DMS 273 treated with DMSO at 0.1 percent for 48 hours (cell line): Measurements from ENCODE around the gene CCDC6.

Source experiments
- DNase-seq: peaks from one replicate; lab custom pipeline; 2025; lab: John Stamatoyannopoulos, UW

The CCDC6 gene

DNA sequence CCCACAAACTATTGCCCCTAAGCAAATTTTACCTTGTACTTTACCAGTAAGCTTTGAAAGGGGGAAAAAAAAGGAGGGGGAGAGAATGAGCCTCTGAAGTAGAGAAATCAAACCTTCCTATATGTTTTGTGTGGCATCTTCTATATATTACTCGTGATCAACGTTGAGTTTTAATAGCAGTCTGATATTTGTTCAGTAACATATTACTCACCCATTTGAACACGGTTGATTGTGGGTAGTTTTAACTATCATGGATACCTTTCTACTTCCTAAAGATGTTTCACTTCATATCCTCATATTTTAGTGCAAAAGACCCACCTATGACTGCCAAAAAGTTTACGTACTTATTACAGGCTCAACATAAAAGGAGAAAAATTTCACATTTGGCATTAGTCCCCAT lies 54.5 kb downstream of the CCDC6 start:
- no peak for DNase-seq

DNA sequence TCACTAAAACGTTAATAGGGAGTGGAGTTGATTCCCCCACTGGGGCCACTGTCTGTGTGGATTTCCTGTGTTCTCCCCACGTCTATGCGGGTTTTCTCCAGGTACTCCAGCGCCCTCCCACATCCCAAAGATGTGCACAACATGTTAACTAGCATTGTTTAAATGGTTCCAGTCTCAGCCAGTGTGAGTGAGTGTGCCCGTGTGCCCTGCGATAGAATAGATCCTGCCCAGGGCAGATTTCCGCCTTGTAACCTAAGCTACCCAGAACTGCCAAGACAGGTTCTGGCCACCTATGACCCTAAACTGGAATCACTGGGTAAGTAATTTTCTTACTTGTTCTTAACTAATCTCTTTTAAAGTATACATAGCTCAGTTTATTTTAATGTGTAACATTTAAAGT lies 58.5 kb downstream of the CCDC6 start:
- no peak for DNase-seq

DNA sequence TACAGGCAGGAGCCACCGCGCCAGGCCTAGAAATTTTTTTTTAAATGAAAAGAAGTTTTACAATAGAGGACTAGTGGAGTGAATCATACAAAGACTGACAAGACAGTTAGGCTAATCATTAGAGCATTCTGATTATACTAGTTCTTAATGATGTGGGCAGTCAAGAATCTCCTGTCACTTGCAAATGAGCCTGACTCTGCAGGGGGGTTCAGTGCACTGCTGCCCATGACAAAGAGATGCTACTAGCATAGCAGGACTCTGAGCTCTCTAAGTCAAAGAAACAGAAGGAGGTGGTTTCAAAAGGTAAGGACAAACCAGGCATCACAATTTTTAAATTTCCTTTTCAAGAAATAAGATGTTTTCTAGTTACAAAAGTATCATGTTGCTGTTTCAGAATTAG lies 59.0 kb downstream of the CCDC6 start:
- no peak for DNase-seq

DNA sequence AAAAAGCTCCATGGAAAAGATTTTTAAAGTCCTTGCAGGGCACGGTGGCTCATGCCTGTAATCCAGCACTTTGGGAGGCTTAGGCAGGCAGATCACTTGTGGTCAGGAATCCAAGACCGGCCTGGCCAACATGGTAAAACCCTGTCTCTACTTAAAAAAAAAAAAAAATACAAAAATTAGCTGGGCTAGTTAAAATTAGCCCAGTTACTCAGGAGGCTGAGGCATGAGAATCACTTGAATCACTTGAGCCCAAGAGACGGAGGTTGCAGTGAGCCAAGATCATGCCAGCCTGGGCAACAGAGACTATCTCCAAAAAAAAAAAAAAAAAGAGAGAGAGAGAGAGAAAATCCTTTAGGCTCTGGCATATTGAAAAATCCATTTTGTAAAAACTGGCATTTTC lies 61.9 kb downstream of the CCDC6 start:
- no peak for DNase-seq

DNA sequence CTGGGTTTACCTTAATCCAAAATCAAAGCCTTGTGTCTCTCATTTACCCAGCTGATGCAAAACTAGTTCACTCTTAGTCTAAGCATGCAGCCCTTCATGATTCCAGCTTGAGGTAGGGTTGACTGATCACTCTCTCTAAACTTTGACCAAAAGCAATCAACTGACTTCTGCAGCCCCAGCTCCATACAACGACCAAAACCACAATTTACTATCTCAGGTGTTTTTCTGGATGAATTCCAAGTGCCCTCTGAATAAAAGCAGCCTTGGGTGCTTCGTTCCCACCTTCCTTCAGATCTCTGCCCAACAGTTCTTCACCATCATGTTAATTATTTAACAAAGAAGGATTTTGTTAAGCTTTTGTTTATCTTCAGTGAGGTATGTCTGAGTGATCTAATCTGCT lies 62.6 kb downstream of the CCDC6 start:
- no peak for DNase-seq

DNA sequence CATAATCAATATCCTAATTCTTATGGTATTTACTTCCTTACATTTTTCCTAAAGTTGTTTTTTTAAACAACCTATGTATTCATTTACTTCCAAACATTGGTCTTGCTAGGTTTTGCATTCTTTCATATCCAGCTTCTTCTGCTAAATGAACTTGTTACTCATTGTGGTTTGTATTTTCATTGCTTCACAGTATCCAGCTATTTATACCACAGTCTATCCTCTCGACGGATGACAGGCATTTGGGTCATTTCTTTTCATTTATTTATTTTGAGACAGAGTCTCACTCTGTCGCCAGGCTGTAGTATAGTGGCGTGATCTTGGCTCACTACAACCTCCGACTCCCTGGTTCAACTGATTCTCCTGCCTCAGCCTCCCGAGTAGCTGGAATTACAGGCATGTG lies 66.8 kb downstream of the CCDC6 start:
- DNase-seq, result no peak

DNA sequence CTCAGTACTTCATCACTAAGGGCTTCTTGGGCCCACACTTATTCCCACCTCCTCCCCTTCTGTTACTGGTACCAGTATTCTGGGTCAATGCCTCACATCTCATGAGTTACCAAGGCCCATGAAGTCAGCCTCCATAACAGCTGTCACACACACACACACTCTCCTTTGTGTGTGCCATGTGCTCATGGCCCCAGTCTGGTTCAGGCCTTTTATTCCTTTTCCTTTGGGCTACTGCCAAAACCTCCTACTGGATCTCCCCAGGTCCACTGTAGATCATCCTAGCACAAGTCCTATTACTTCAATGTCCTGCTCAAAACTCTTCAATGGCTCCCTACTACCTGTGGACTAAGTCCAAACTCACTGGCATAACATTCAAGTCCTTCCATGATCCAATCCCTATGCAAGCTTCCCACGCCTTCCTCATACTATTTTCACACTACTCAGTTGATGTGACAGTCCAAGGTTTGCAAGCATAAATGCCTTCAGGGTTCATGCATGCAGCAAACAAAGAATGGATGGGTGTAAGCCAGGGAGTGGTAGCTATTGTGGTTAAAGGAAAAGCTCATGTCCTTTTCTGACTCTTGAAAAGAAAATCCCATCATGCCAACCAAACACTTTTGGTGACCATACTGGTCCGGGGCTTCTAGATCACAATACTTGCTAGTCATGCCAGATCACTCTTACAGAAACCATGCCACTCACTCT lies 68.1 kb downstream of the CCDC6 start:
- no peak for DNase-seq

DNA sequence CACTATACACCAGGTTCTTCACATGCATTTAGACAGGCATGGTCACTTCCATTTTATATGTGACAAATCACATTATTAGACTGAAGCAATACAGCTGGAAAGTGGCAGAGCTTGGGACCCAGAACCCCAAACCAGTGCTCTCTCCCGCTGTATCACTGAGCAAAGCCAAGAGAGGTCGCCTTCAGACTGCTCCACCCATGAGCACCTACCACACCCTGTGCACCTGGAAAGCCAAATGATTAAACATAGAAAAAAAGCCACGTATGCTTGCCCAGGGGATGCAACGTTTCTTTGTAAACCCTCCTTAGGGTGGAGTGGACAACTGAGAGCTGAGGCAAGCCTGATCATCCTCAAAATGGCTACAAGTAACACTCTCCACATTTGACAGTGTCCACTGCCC lies 72.5 kb downstream of the CCDC6 start:
- DNase-seq, result no peak

DNA sequence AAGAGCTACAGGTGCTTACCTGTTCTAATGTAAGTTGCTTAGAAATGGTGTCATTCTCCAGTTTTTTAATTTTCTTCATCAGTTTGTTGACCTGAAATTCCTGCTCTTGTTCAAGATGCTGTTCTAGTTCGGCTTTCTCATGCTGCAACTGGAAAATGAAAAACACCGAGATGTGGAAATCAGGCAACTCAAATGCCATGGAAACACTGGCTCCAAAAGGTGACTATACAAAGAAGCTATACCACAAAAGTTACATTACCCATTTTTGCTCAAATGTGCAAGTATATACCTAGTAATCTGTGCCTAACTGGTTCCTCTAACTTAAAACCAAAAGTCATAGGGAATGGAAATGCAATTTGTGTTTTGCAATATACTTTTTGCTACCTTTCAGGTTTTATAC lies 73.8 kb downstream of the CCDC6 start:
- DNase-seq, result no peak

DNA sequence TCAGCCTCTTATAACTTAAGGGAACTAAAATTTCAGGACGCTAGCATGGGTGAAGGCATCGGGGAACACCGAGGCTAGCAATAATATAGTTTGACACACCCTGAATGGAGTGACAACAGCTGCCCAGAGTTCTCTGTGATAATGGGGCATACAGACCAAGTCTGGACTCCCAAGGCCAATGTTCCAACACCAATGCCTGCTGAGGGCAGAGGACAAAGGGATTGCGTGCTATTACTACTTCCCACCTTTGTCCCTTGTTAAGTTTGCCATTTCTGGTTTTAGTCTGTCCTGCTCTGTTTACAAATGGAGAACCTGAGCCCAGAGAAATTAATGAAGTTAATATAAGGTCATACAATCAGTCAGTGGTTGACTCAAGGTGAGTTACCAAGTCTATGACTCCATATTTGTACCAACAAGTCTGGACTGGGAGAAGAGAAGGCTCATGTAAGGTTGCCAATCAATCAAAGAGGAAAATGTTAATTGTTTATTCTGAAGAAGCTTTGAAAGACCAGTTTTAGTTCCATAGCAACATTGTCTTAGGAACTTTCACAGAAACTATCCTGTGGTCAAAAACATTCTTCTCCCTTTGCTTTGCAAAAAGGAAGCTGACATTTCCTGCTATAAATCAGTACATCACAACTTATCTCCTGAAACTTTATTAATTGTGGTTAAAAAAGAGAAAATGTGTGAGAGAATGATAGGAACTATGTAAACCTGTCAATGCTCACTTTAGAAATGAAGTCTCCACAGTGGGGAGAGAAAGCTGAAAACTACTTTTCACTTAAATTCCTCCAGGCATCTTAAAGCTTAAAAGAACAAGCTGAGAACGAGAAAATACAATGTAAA lies 74.5 kb downstream of the CCDC6 start:
- DNase-seq, result no peak

DNA sequence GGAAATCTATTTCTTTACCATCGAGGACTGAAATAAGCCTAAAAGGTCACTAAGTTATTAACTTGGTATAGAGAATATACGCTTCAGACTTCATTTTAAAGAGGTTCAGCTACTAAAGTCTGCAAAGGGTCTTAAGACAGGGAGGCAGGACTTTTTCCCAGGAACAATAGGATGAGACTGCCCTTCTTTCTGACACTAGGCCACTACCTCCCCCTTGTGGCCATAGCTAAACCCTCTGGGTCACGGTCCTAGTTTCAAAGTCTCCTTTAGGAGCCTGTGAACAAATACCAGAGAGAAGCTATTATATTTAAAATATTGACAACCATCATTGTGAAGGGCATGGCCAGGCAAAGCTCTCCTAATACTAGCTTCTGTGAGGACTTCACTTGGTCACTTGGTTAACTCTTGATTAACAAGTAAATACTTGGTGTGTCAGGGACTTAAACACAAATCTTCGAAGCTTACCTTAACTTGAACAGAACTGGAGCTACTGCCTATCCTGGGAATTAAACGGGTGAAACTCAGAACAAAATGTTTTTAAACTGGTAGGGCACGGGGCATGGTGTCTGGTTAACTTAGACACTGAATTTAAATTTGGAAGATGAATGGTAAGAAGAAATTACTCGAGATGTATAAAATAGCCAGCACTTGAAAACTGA lies 75.6 kb downstream of the CCDC6 start:
- no peak for DNase-seq

DNA sequence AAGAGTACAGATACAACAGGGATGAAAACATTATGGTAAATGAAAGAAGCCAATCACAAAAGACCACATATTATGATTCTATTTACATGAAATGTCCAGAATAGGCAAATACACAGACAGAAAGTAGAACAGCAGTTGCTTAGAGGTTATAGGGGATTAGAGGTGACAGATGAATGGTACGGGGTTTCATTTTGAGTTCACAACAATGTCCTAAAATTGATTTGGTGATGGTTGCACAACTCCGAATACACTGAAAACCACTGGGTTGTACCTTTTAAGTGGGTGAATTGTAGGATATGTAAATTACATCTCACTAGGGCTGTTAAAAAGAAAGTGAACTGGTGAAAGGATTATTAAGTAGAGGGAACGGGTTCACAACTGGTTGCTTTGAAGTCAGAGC lies 76.8 kb downstream of the CCDC6 start:
- no peak for DNase-seq

DNA sequence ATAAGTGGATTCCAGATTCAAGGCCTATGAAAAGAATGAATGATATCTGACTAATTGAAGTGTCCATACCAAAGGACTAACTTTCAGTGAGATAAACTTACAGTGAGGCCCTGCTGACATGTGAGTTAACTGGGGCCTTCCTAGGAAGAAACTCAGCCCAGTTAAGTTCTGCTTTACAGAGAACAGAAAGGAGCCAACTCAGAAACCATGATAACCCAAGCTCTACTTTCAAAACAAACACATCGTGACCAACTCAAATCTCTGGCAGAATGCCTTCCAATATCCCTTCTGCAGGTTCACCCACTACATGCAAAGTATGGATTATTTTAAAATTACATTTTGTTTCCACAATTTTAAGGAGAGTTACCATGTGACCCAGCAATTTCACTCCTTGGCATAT lies 77.3 kb downstream of the CCDC6 start:
- DNase-seq, result no peak

DNA sequence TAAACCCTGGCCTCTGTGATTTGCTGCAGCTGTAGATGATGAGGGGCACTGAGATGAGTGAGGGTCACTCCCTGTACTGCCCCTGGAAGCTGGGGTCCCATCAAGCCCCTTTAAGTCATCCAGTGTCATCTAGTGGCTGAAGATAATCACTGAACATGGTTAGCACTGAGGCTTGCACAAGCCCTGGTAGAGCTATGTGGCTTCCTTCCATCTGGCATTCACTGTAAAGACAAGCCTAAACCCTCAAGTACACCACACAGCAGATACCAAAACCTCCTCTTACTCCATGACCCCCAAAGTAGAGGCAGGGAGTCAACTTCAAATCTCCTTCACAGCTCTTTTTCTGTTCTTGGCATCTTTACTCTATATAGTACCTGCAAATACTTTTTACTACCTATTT lies 80.4 kb downstream of the CCDC6 start:
- DNase-seq, result no peak

DNA sequence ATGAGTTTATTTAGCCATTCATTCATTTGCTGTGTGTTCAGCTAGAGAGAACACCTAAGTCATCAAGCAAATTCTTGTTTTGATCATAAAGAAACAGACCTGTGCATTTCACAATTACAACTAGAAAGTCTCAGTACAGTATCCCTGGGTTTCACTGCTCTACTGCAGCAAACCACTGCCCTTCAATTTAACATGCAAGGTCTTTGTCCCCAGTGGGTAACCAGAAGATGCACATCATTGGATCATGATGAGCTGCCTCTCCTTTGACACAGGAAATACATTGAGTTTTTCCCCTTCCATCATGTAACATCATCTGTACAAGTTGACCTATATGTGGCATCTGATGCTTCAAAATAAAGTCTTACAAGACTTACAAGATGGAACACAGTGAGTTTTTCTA lies 82.6 kb downstream of the CCDC6 start:
- no peak for DNase-seq

DNA sequence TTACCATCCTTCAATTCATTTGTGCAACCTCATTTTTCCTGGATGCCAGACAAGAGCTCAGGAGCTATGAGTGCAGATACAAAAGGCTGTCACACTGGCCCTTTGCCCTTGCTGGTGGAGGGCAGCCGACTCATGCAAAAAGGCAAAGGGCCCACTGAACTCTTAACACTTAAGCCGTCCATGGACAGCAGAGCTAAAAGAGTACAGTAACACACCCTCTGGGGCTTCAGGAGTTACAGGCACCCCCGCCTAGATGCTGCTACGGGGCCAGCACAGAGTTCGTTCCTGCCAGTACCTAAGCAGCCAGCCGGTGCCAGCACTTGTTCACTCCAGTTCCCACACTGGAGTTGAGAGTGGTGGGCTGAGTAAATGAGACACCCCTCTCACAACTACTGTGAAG lies 83.2 kb downstream of the CCDC6 start:
- no peak for DNase-seq

DNA sequence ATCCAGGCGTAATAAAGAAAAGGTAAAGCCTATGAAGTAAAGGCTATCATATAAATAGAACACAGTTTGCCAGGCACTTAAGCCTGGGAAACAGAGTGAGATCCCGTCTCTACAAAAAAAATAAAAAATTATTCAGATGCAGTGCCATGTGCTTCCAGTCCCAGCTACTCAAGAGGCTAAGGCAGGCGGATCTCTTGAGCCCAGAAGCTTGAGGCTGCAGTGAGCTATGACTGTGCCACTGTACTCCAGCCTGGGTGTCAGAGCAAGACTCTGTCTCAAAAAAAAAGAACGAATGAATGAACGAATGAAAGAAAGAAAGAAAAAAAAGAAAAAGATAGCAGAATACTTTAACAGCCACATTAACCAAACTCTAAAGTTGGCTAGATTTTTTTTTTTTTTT lies 85.9 kb downstream of the CCDC6 start:
- no peak for DNase-seq

DNA sequence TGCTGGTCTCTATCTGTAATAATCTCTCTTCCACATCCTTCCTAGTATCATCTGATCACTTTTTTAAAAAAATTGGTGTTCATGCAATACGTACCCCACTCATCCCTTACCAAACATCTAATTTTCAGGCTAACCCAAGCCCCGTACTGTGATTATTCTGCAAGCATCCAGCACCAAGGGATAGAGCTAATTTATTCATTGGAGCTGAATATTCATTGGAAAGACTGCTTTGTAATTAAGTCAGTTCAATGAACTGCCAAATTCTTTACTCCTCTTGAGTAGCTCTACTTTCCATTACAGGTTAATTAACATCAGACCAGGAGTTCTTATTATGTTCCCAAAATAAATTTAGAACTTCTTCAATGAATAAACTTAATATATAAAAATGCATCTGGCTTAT lies 86.7 kb downstream of the CCDC6 start:
- no peak for DNase-seq

DNA sequence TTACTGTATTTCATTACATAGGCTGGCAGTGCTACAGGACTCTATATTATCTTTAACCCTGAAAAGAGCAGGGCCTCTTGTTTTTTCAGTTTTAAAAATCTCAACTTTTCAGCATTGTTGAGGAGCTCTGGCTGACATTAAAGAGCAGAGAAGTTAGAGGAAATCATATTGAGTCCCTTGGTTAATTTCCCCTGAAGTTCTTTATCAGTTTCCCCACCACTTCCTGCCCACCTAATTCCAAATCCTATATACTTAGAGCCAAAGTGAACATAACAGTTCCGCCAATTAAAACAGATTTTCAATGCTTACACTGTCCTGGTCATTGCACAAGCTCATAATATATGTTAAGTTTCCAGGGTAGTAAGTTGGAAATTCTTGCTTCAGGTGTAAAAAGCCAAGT lies 87.1 kb downstream of the CCDC6 start:
- DNase-seq, result no peak

DNA sequence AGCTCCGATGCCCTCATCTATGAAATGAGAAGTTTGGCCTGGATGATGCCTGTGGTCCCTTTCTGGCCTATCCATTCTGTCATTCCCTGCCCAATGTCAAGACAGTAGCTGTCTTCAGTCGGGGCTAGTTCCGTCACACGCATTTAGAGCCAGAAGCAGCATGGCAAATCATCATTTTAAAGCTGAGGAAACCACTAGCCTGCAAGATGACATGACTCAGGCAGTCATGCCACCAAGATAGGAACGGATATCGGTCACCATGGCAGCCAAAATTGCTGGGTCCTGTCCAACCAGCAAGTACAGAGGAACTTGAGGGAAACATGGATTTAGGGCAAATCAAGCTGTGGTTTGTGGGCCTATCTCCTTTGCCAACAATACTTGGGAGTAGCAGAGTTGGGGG lies 88.6 kb downstream of the CCDC6 start:
- no peak for DNase-seq

DNA sequence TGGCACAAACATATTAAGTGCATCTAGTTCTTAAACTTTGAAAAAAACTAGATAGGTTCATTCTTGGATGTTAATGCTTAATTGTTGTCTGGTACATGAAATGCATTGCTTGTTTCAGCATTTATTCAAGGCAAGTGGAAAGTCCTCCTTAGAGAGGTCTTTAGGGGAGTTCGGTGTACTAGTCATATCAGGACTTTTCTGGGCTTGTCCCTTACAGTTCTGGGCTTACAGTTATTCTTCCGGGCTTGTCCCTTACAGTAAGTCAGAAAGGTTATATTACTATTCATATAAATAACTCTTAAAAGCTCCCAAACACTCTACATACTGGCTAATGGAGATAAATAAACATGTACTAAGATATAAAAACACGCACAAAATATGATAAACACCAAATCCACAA lies 91.5 kb downstream of the CCDC6 start:
- DNase-seq, result no peak

DNA sequence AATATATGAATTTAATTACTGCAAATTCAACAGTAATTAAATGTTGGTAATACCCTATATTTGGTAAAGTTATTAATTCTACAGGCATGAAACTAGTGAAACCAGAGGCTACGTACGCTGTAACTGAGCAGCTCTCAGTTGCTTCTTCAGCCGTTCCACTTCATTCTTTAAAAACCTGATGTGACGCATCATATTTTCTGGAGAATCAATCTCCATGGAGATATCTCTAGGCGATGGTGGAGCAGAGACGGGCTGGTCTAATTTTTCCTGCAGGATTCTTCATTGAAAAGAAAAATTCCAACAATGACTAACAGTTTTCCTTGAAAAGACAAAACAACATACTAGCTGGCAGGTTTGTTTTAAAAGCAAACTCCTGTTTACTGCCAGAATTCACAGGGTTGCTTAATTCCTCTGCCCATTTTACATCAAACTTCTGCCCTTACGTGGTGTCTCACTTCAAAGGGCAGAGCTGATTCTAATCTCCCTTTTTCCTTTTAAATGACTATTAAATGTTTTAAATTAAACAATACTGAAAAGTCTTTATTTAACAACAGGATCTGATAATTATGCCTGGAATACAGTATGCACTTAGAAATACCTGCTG lies 93.7 kb downstream of the CCDC6 start:
- no peak for DNase-seq

DNA sequence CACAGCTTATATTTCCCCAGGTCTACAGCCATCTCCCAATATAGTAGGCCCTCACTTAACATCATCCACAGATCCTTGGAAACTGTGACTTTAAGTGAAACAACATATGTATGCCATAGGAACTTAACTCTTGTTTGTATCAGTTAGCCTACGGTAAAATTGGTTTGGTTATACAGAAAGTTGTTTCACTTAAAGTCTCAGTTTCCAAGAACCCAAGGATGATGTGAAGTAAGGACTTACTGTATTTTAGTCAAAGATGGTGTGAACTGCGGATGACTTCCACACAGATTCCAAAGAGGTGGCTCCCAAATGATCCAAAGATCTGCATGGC lies 96.7 kb downstream of the CCDC6 start:
- DNase-seq, result no peak
